Measurements from ENCODE around the gene TRIM58. TPM values are rescaled to one million over a fixed set of nuclear protein-coding genes. Genes with fewer than 3 reads are reported as not detected.

The TRIM58 gene
- total and polyA plus RNA-seq, 5 donors: 0.07 to 0.56 (median 0.42) TPM

- Histone ChIP-seq H3K4me1 (ENCODE audit: control insufficient read depth, insufficient read depth, low read length) (no peaks in the 10 kb centered on the region), H3K27ac (ENCODE audit: low read length) (no peak overlapping the region), H3K27me3 (ENCODE audit: control insufficient read depth, insufficient read depth) (no peaks in the 10 kb centered on the region), H3K4me3 (ENCODE audit: low read length) (no peak overlapping the region), H3K9me3 (ENCODE audit: control insufficient read depth, low read length) (no peaks in the 10 kb centered on the region)
- intact Hi-C loops (cut with DNase I): no loop called here
- no peak for ATAC-seq
- WGBS: 69% methylated on average over 12 of the region's 12 CpGs
- DNase-seq: no peak
Observed at GRCh38 chr1:247845011-247845692, 11.8 kb upstream of the TRIM58 start.

GRCh38 chr1:247845693-247846017 lies 11.3 kb upstream of the TRIM58 start:
- no peak overlapping the region for H3K27ac ChIP-seq (ENCODE audit: low read length)
- no peaks in the 10 kb centered on the region for H3K4me1 ChIP-seq (ENCODE audit: control insufficient read depth, insufficient read depth, low read length)
- 62% methylated on average over 5 of the region's 5 CpGs for WGBS
- ATAC-seq (no peak), DNase-seq (no peak)
- H3K4me3 ChIP-seq (ENCODE audit: low read length): no peak overlapping the region
- H3K27me3 ChIP-seq (ENCODE audit: control insufficient read depth, insufficient read depth): no peaks in the 10 kb centered on the region
- intact Hi-C loops (cut with DNase I): no loop called here
- H3K9me3 ChIP-seq (ENCODE audit: control insufficient read depth, low read length): no peaks in the 10 kb centered on the region

GRCh38 chr1:247848346-247848745 lies 8.6 kb upstream of the TRIM58 start:
- Histone ChIP-seq H3K9me3 (ENCODE audit: control insufficient read depth, low read length) (no peaks in the 10 kb centered on the region), H3K27ac (ENCODE audit: low read length) (no peak overlapping the region), H3K4me1 (ENCODE audit: control insufficient read depth, insufficient read depth, low read length) (no peaks in the 10 kb centered on the region), H3K4me3 (ENCODE audit: low read length) (no peak overlapping the region), H3K27me3 (ENCODE audit: control insufficient read depth, insufficient read depth) (no peaks in the 10 kb centered on the region)
- intact Hi-C loops (cut with DNase I): no loop called here
- DNase-seq (no peak), ATAC-seq (no peak)
- WGBS: 84% methylated on average over 7 of the region's 7 CpGs

DNA sequence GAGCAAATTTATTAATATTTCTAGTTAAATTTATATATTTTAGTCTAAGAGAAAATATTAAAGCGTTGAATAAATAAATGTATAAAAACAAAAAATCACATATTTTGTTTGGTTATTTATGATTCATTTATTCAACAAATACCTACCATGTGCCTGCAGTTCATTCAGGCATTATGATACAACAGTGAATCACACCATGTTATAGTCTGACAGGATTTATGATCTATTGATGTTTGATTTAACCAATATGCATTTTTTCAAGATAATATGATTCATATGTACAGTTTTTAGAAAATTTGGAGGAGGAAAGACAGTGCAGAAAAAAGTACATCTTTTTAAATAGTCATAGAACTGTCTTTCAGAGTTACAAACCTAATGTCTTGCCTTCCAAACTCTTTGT lies 7.4 kb upstream of the TRIM58 start:
- WGBS: 88% methylated on average over 1 of the region's 1 CpG
- no peak overlapping the region for H3K27ac ChIP-seq (ENCODE audit: low read length)
- H3K4me1 ChIP-seq (ENCODE audit: control insufficient read depth, insufficient read depth, low read length): no peaks in the 10 kb centered on the region
- DNase-seq (no peak), ATAC-seq (no peak)
- no peak overlapping the region for H3K4me3 ChIP-seq (ENCODE audit: low read length)
- H3K9me3 ChIP-seq (ENCODE audit: control insufficient read depth, low read length): no peaks in the 10 kb centered on the region
- H3K27me3 ChIP-seq (ENCODE audit: control insufficient read depth, insufficient read depth): no peaks in the 10 kb centered on the region
- intact Hi-C loops (cut with DNase I): no loop called here

DNA sequence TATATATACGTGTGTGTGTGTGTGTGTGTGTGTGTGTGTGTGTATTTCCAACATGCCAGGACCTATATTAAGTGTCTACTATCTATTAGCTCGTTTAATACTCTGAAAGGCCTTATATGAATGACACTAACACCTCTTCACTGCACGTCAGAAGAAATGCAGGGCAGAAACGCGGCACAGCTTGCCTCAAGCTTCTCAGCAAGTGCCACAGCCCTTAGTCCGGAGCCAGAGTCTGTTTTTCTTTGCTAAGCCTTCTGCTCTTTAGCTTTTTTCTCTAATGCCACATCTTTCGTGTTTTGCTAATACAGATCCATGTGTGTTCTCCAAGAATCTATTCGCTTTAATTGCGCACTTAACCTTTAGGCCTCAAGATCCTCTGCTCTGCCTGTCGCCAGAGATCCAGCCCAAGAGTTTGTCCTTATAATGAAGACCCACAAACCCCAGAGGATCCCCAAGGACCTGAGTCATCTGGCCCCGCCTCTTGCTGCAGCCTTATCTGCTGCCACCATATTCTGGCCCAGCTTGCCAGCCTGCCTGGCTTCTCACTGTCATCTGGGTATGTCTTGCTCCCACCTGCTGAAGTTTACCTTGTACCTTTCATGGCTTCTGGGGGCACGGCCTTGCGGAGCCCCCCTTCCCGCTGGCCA lies 2.0 kb upstream of the TRIM58 start:
- 84% methylated on average over 14 of the region's 14 CpGs for WGBS
- no peak for ATAC-seq
- H3K4me3 ChIP-seq (ENCODE audit: low read length): no peak overlapping the region
- no peak overlapping the region for H3K27ac ChIP-seq (ENCODE audit: low read length)
- DNase-seq: no peak
- H3K27me3 ChIP-seq (ENCODE audit: control insufficient read depth, insufficient read depth): no peaks in the 10 kb centered on the region
- intact Hi-C loops (cut with DNase I): no loop called here
- H3K4me1 ChIP-seq (ENCODE audit: control insufficient read depth, insufficient read depth, low read length): no peaks in the 10 kb centered on the region
- no peaks in the 10 kb centered on the region for H3K9me3 ChIP-seq (ENCODE audit: control insufficient read depth, low read length)

DNA sequence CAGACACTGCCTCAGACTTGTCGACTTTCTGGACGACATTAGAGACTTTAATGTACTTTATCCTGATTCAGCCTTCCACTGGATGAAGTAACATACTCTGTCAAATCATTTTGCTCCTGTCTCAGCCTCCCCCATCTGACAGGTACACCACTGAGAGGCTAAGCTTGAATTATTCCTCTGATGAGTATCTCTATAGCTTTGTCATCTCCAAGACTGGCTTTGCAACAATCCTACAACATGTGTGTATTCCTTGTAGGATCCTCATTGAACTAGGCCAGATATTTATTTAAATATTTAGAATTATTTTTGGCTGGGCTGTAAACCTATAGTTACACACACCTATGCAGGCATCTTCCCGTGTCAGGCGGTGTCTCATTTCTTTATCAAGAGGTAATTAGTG lies 1.1 kb upstream of the TRIM58 start:
- intact Hi-C loops (cut with DNase I): no loop called here
- no peak overlapping the region for H3K4me3 ChIP-seq (ENCODE audit: low read length)
- no peaks in the 10 kb centered on the region for H3K9me3 ChIP-seq (ENCODE audit: control insufficient read depth, low read length)
- 89% methylated on average over 4 of the region's 4 CpGs for WGBS
- H3K27ac ChIP-seq (ENCODE audit: low read length): no peak overlapping the region
- H3K27me3 ChIP-seq (ENCODE audit: control insufficient read depth, insufficient read depth): no peaks in the 10 kb centered on the region
- H3K4me1 ChIP-seq (ENCODE audit: control insufficient read depth, insufficient read depth, low read length): no peaks in the 10 kb centered on the region
- no peak for DNase-seq
- ATAC-seq: no peak

DNA sequence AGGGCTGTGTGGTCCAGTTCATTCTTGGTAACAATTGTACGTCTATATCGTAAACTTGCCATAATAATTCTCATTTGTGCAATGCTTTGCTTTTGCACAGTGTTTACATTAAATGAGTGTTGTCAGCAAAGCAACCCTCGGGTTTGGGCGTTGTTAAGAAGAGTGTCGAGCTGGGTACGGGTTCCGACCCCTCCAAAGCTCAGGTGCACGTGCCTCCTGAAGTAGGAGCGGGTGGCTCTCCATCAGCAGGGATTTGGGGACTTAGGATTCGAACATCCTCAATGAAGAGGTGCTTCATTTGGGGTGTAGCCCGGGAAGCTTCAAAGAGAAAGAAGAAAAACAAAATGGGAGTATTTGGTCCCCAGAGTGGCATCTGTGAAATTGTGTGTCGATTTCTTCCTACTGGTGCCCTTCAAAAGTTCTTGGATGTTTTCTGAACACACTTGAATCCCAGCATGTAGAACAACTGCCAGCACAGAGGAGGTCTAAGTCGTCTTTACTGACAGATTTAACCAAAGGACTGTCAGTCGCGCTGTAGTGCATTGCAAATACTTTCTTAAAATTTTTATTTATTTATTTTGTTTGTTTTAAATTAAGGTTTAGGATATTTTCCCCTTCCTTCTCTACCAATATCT lies 1.1 kb downstream of the TRIM58 start:
- H3K27ac ChIP-seq (ENCODE audit: low read length): no peak overlapping the region
- no peaks in the 10 kb centered on the region for H3K27me3 ChIP-seq (ENCODE audit: control insufficient read depth, insufficient read depth)
- intact Hi-C loops (cut with DNase I): no loop called here
- no peaks in the 10 kb centered on the region for H3K4me1 ChIP-seq (ENCODE audit: control insufficient read depth, insufficient read depth, low read length)
- no peak overlapping the region for H3K4me3 ChIP-seq (ENCODE audit: low read length)
- ATAC-seq (no peak), DNase-seq (no peak)
- H3K9me3 ChIP-seq (ENCODE audit: control insufficient read depth, low read length): no peaks in the 10 kb centered on the region
- WGBS: 45% methylated on average over 15 of the region's 15 CpGs

GRCh38 chr1:247862756-247863155 lies 5.8 kb downstream of the TRIM58 start:
- H3K4me1 ChIP-seq (ENCODE audit: control insufficient read depth, insufficient read depth, low read length): no peaks in the 10 kb centered on the region
- H3K9me3 ChIP-seq (ENCODE audit: control insufficient read depth, low read length): no peaks in the 10 kb centered on the region
- intact Hi-C loops (cut with DNase I): no loop called here
- WGBS: 75% methylated on average over 4 of the region's 4 CpGs
- no peak for ATAC-seq
- DNase-seq: no peak
- H3K27me3 ChIP-seq (ENCODE audit: control insufficient read depth, insufficient read depth): no peaks in the 10 kb centered on the region
- no peak overlapping the region for H3K4me3 ChIP-seq (ENCODE audit: low read length)
- no peak overlapping the region for H3K27ac ChIP-seq (ENCODE audit: low read length)

- no peaks in the 10 kb centered on the region for H3K4me1 ChIP-seq (ENCODE audit: control insufficient read depth, insufficient read depth, low read length)
- H3K4me3 ChIP-seq (ENCODE audit: low read length): no peak overlapping the region
- H3K27ac ChIP-seq (ENCODE audit: low read length): no peak overlapping the region
- intact Hi-C loops (cut with DNase I): no loop called here
- WGBS: 86% methylated on average over 17 of the region's 17 CpGs
- H3K27me3 ChIP-seq (ENCODE audit: control insufficient read depth, insufficient read depth): no peaks in the 10 kb centered on the region
- DNase-seq (peak in 1 of 3 donors; percentile 38), ATAC-seq (no peak)
- no peaks in the 10 kb centered on the region for H3K9me3 ChIP-seq (ENCODE audit: control insufficient read depth, low read length)
Observed at GRCh38 chr1:247864644-247865043, 7.7 kb downstream of the TRIM58 start.

GRCh38 chr1:247865416-247865815 lies 8.4 kb downstream of the TRIM58 start:
- no peaks in the 10 kb centered on the region for H3K4me1 ChIP-seq (ENCODE audit: control insufficient read depth, insufficient read depth, low read length)
- H3K9me3 ChIP-seq (ENCODE audit: control insufficient read depth, low read length): no peaks in the 10 kb centered on the region
- DNase-seq (no peak), ATAC-seq (no peak)
- 57% methylated on average over 6 of the region's 6 CpGs for WGBS
- no peak overlapping the region for H3K4me3 ChIP-seq (ENCODE audit: low read length)
- no peak overlapping the region for H3K27ac ChIP-seq (ENCODE audit: low read length)
- H3K27me3 ChIP-seq (ENCODE audit: control insufficient read depth, insufficient read depth): no peaks in the 10 kb centered on the region
- intact Hi-C loops (cut with DNase I): no loop called here

GRCh38 chr1:247883346-247883745 lies 26.4 kb downstream of the TRIM58 start:
- Histone ChIP-seq H3K27ac (ENCODE audit: low read length) (no peak overlapping the region), H3K4me1 (ENCODE audit: control insufficient read depth, insufficient read depth, low read length) (no peaks in the 10 kb centered on the region), H3K27me3 (ENCODE audit: control insufficient read depth, insufficient read depth) (no peaks in the 10 kb centered on the region), H3K4me3 (ENCODE audit: low read length) (no peak overlapping the region), H3K9me3 (ENCODE audit: control insufficient read depth, low read length) (no peaks in the 10 kb centered on the region)
- intact Hi-C loops (cut with DNase I): no loop called here
- WGBS: 83% methylated on average over 9 of the region's 9 CpGs
- DNase-seq: no peak
- no peak for ATAC-seq
